DND-41 (cell line): ENCODE data around the gene DENND1A.

ENCODE experiments used
- CTCF ChIP-seq: IDR thresholded peaks from 2 replicates; pipeline ENCODE4 v1.5.1; 2012; ENCODE audit warnings: borderline replicate concordance, low read length, moderate library complexity, mild to moderate bottlenecking; ENCODE audit not compliant: poor library complexity, severe bottlenecking; ENCODE audit errors: extremely low read depth
- EZH2 ChIP-seq: IDR thresholded peaks from 3 replicates; pipeline ENCODE4 v1.6.1; 2012; ENCODE audit warnings: borderline replicate concordance, low read depth, mild to moderate bottlenecking, moderate library complexity, low read length, inconsistent platforms; ENCODE audit not compliant: severe bottlenecking

GRCh38 chr9:123861086-123861755 is 68.7 kb downstream of the DENND1A start:
- TF ChIP-seq CTCF (no peak), EZH2 (no peak)
